Measurements from ENCODE around the gene NIBAN1.
A peak's percentile ranks its signal among the peaks of the same experiment; 100 is the strongest.

NIBAN1 gene

DNA sequence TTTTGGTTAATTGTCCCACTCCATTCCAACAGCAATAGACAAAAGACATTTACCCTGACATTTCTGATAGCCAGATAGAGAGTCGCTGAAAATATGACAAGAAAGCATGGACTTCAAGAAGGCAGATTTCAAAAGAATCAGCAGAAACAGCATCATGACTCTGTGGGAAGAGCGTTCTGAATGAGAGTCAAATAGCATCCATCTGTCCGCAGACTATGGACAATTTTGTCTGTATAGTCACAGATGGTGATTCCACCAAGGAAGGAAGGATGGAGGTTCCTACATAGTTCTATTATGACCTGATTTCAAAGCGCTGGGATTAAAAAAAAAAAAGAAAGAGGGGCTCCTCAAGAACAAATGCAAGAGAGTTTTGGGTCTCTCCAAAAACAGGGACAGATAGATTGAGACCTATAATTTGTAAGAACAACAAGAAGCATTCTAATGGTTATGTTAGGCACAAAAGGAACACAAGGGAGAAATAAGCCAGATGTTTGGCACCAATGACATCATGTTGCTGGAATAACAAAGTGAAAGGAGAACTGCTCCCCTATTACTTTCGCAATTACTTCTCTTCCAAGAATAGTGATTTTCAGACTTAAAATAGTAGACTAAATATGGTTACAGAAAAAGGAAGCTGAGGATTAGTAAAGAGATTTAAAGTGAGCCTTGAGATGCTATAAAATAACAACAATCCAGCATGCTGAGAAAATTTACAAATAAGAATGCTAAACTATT, 28.5 kb downstream of the NIBAN1 start:
- DNase-seq = no peak

DNA sequence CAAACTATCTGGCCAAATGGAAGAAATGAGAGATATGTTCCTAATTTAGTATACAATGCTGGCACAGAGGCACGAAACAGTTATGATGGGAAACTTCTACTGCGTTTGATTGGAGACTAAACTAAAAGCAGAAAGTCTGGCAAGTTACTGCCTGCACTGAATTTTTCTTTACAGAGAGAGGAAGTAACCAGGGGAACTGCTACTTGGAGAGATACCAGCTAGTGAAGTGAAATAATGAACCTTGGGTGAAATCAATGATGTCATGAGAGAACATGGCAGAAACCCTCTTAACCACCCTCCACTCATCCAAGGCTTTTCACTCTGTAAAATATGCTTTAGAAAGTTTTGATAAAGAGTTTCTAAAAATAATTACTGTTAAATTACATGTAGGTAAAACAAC, 29.3 kb downstream of the NIBAN1 start:
- peak in 1 of 58 donors; percentile 20 for DNase-seq

DNA sequence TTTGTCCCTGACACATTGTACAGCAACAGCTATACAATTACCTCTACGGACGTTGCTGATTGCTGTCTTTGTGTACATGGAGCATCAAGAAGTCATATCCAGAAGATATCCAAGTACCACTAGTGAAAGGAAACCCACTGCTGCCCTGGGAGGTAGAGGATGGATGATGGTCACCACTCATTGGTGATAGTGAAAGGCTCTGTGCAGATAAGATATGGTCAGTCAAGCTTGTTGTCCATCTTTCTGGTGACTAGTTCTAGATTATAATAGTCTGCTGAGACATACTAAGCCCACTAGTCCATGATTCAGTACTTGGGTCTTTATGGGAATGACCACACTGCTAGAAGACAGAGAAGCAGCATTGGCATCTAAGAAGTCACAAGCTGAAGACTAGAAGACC, 30.3 kb downstream of the NIBAN1 start:
- no peak for DNase-seq

DNA sequence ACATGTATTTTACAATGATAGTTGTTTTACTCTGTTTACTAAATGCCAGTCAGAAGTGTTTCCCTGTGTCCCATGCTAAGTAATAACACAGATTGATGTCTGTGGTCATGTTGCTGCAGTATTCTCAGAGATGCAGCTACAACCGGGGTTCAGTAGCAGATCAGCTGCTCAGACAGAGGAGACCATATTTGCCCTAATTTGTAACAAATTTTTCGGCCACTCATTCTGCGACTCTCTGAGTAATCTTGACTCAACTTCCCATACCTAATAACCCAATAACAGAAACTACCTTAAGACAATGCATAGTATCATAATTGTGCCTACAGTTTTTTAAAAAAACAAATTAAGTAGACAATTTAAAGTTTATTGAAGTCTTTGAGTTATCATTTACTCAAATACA, 32.6 kb downstream of the NIBAN1 start:
- DNase-seq = no peak

DNA sequence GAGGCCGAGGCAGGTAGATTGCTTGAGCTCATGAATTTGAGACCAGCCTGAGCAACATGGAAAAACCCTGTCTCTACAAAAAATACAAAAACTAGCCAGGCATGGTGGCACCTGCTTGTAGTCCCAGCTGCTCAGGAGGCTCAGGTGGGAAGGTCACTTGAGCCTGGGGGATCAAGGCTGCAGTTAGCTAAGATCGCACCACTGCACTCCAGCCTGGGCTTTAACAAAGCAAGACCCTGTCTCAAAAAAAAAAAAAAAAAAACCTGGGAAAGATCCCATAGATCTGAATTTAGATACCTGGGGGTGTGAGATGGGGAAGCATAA, 32.9 kb downstream of the NIBAN1 start:
- no peak for DNase-seq

DNA sequence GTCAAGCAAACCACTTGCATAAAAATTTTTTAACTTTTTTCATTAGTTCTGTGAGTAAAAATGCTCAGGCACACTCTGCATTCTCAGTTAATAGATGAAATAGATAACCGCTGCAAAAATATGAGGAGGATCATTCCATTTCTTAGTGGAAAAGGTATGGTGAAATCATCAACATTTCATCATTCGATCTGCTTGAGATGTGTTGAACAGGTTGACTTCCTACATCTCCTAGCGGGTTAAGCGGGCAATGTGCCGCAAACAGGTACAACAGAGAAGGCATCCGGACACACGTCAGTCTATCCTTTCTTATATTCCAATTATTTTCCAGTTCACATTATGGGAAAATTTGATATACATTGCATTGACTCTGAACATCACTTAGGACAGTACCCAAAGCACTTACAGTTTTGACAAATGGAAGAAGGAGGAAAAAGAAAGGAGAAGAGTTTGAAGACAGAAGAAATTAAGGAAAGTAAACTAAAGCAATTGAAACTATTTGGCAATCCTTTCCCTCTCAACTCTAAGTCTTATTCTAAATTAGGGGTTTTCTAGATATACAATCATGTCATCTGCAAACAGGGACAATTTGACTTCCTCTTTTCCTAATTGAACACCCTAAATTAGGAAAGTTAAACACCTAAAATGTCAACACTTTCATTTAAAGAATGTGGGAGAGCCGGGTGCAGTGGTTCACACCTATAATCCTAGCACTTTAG, 33.5 kb downstream of the NIBAN1 start:
- no peak for DNase-seq

DNA sequence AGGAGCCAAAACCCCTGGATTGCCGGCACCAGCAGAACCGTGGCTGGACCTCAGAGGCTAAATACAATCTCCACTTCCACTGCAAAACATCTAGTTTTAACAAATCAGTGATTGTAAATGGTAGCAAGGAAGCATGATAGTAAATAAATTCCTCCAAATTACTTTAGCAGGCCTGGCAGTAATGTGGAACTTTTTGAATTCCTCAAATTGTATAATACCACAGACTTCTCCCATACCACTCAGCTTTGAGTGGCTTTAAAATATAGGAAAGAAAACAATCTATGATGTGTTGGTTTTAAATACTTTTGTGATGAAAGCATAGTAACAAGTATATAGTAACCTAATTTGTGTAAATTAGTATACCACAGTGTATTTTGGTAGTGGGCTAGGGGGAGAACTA, 34.1 kb downstream of the NIBAN1 start:
- no peak for DNase-seq

DNA sequence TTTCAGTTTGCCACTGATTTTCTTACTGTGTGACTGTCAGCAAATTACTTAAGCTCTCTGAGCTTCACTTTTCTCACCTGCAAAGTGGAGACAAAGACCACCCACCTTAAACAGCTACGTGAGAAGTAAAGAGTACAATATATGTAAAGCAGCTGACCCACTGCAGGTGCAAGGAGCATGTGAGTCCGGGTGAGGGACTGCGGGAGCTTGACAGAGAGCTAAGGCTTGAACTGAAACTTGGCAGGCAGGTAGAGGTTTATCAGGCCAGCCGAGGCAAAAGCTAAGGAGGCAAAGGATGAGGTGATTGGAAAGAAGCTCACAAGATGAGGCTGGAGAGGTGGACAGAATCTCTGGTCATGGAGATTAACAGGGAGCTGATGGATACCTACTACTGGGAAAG, 36.6 kb downstream of the NIBAN1 start:
- no peak for DNase-seq

DNA sequence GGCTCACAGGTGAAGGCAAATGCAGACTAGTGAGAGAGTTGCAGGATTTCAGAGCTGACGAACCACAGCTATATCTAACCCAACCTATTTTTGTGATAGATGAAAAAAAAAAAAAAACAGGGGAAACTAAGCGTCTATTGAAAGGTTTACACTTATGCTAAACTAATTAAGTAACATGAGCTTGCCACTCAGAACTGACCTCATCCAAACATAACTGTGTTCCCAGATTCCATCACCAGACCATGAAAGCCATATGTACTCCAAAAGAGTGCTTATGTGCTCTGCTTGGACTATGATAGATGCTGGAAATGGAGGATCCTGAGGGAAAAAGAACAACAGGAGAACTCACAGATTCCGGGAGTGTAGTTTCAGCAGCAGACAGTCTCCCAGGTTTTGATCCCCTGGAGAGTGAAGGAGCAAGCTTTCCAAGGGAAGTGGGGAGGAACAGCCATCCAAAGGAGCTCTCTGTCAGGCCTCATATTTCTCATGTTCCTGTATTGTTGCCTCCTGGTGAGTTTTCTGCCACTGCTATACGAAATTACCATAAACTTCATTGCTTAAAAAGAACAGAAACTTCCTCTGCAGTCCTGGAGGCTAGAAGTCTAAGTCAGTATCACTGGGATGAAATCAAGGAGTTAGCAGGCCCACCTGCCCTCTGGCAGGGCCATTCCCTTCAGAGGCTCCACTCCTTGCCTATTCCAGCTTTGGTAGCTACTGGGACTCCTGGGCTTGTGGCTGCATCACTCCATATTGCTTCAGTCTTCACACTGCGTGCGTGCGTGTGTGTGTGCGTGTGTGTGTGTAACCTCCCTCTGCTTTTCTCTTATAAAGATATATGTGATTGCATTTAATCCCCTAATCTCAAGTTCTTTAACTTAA, 38.1 kb downstream of the NIBAN1 start:
- no peak for DNase-seq

DNA sequence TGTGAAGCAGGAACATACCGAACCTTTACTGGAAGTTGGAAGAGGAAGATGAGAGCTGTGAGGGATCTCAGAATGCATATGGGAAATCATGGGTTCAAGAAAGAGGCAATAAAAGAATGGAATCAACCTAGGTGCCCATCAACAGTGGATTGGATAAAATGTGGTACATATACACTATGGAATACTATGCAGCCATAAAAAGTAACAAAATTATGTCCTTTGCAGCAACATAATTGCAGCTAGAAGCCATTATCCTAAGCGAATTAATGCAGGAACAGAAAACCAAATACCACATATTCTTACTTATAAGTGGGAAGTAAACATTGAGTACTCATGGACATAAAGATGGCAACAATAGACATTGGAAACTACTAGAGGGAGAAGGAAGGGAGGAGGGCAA, 40.4 kb downstream of the NIBAN1 start:
- DNase-seq = no peak

DNA sequence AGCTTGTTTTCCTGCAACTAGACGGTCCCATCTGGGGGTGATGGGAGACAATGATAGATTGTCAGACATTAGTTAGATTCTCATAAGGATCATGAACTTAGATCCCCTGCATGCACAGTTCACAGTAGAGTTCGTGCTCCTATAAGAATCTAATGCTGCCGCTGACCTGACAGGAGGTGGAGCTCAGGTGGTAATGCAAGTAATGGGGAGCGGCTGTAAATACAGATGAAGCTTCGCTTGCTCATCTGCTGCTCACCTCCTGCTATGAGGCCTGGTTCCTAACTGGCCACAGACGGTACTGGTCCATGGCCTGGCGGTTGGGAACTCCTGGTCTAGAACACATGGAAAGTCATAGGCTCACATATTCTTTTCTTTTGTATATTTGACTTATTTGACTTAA, 42.0 kb downstream of the NIBAN1 start:
- DNase-seq = no peak

DNA sequence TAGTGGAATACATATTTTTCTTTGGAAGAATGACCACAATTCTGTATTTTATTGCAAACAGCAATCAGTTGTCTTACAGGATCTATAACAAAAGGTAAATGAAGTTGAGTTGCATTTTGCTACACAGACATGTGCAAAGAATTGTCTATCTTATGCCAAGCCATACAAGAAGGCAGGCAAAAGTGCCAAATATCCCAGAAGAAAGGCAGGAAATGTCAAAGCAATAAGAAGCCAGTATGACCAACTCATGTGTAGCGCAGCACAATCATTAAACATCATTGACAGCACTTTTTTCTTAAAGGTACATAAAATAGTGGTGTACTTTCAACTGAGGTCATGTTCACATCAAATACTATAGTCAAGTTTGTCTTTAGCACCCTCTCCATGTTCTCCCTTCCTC, 42.7 kb downstream of the NIBAN1 start:
- no peak for DNase-seq

DNA sequence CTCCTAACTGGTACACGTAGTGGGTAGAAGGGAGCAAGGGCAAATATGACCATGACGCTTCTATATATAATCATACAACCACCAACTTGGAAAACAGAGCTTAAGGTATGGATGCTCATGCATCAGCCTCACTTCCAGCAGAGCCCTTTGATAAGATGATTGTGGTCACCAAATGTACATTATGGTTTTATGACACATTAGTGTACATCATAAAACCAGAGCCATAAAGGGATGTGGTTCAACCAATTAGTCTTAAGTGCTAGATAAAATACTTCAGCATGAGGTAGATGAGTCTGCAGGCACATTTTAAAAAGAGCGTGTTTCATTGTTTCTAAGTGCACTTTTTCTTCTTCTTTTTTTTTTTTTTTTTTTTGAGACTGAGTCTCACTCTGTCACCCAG, 43.7 kb downstream of the NIBAN1 start:
- no peak for DNase-seq

DNA sequence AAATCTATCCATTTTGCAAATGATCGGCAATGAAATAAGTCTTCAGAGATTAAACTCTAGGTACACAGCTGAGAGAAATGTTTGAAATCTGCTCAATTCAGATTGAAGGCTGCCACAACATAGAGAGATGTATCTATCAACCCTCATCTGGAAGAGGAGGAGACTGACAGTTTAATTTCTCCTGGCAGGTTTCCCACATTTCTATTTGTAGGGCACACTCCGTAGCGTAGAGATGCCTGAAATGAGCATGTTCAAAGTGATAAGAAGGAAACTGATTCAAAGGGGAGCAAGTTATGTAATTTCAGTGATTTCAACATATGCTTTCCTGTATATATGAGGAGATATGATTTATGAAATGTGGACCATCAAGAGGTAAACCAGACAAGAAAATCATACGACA, 44.1 kb downstream of the NIBAN1 start:
- no peak for DNase-seq

DNA sequence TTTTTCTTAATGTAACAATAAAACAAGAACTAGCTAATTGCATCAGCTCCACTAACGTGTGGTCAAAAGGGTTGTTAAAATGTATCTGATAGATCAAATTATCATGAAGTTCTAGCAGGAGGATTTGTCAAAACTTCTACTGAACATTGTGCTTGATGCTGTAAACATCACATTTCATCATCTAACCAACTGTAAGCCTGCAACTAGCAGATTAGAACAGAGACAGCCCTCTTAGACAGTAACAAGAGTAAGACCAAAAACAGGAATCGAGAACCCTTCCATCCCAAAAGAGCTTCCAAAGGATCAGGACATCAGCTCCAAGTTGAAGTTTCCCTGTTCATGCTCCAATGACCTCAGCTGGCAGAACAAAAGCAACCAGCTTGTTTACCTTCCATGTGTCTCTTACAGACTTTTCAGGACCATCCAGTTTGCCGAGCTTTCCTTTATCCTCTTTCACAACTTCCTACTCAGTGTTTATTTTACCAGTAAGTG, 44.6 kb downstream of the NIBAN1 start:
- no peak for DNase-seq

DNA sequence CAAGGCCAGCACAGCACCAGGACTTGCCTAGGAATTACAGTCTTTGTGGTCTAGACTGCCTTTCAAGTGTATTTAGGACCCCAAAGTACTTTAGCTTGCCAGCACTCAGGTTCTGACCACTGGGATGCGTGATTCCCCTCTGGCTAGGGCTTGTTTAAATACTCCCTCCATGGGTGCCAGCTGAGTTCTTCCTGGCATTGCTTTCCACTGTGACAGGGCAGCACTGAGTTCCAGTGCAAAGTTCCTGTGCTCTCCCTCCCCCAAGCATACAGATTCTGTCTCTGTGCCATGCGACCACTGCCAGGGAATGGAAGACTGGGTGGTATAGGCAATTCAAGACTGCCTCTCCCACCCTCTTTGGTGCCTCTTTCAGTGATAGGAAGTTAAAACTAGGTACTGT, 45.9 kb downstream of the NIBAN1 start:
- DNase-seq = no peak

Data from anterior cingulate cortex (tissue), 58 donors.